Caco-2 (cell line): ENCODE data around the gene SLC46A2. TPM values are rescaled to one million over a fixed set of nuclear protein-coding genes. Genes with fewer than 3 reads are reported as not detected.

Experiments used
- BruUV-seq: library from RNA; stranded (reverse); fragments of 400-500 nt; replicated peaks from 2 replicates; lab custom pipeline; 2021; lab: Mats Ljungman, UMichigan
- CTCF ChIA-PET: fragments of 300-600 bp; sonication (Branson Sonifier 250); formaldehyde crosslinking; loops from one replicate; lab custom pipeline; 2022; ENCODE audit warnings: antibody characterized with exemption; lab: Charles Lee
- POLR2A ChIA-PET: fragments of 300-600 bp; sonication (Branson Sonifier 250); formaldehyde crosslinking; loops from one replicate; lab custom pipeline; 2022; ENCODE audit warnings: antibody characterized with exemption; lab: Charles Lee
- DNase-seq, 2 experiments: peaks; one replicate each; pipeline versions ENCODE4 v3.0.0 to v3.0.0-alpha.2; 2020 to 2022
- H3K27me3 ChIP-seq: replicated peaks from 2 replicates; pipeline ENCODE4 v1.6.0; 2011; ENCODE audit warnings: low read length; ENCODE audit not compliant: control insufficient read depth, insufficient read depth
- H3K36me3 ChIP-seq: 2 replicates; pipeline ENCODE4 v1.5.1; 2011; ENCODE audit warnings: low read length; ENCODE audit not compliant: control insufficient read depth, insufficient read depth
- H3K4me1 ChIP-seq: fragments of 250-450 bp; sonication (Bioruptor Pico); 2 replicates; pipeline ENCODE4 v1.5.1; 2020; ENCODE audit warnings: mild to moderate bottlenecking
- H3K4me3 ChIP-seq: 2 replicates; pipeline ENCODE4 v1.5.1; 2011; ENCODE audit warnings: low read depth, mild to moderate bottlenecking, control low read depth, low read length
- H3K9me3 ChIP-seq: fragments of 250-450 bp; sonication (Bioruptor Pico); 2 replicates; pipeline ENCODE4 v1.5.1; 2020; ENCODE audit warnings: mild to moderate bottlenecking, moderate library complexity
- H3K27ac Mint-ChIP-seq: one replicate; pipeline ENCODE4 v1.8.0; 2022; ENCODE audit warnings: mixed read lengths; ENCODE audit not compliant: unreplicated experiment
- H3K27me3 Mint-ChIP-seq: one replicate; pipeline ENCODE4 v1.8.0; 2022; ENCODE audit warnings: mixed read lengths; ENCODE audit not compliant: insufficient read depth, unreplicated experiment
- H3K36me3 Mint-ChIP-seq: one replicate; pipeline ENCODE4 v1.8.0; 2022; ENCODE audit warnings: mild to moderate bottlenecking, mixed read lengths; ENCODE audit not compliant: insufficient read depth, unreplicated experiment
- H3K4me1 Mint-ChIP-seq: one replicate; pipeline ENCODE4 v1.8.0; 2022; ENCODE audit warnings: low read depth, mixed read lengths; ENCODE audit not compliant: unreplicated experiment
- H3K4me3 Mint-ChIP-seq: one replicate; pipeline ENCODE4 v1.8.0; 2022; ENCODE audit warnings: mild to moderate bottlenecking, moderate library complexity, mixed read lengths; ENCODE audit not compliant: unreplicated experiment
- H3K9me3 Mint-ChIP-seq: one replicate; pipeline ENCODE4 v1.8.0; 2022; ENCODE audit warnings: mixed read lengths; ENCODE audit not compliant: unreplicated experiment
- CTCF ChIP-seq, 2 experiments: fragments of 200-600 bp in 1 of 2; IDR thresholded peaks; 1 replicate in 1 of 2; 2 replicates in 1 of 2; pipeline versions ENCODE4 v1.5.1 to v1.8.0; 2011 to 2022; ENCODE audit warnings: antibody characterized with exemption in 1 of 2, control low read depth in 1 of 2, inconsistent platforms in 1 of 2, low read depth in 1 of 2, low read length in 1 of 2, mild to moderate bottlenecking in 1 of 2, moderate library complexity in 1 of 2; ENCODE audit not compliant: insufficient read depth in 1 of 2, severe bottlenecking in 1 of 2, unreplicated experiment in 1 of 2
- intact Hi-C: fragments of 100-400 bp; cut with micrococcal nuclease; formaldehyde crosslinking; loops from one replicate; pipeline ENCODE4 v1.10.0; 2022; ENCODE audit not compliant: unreplicated experiment
- total RNA-seq: library from RNA; stranded (reverse); gene quantifications from 2 replicates; pipeline ENCODE4 v1.2.3, GENCODE V29; 2022

SLC46A2 gene
- total RNA-seq, 1 experiment from 2014 or later = not detected

DNA sequence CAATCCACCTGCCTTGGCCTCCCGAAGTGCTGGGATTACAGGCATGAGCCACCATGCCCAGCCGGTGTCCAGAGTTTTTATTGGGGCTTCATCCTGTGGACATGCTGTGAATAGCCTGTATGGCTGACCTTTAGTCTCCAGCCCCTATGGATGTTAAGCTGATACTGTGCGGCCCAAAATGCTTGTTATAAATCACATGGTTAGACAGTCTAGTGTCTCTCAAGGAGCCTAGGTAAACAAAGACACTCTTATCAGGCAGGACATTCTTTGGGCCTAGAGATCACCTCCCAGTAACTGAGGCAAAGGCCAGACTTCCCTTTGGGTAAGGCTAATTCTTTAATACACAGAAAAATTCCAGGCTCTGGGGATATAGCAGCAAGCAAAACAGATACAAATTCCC is 22.0 kb upstream of the SLC46A2 start:
- H3K4me3 Mint-ChIP-seq = no peak overlapping the region
- no peaks in the 10 kb centered on the region for H3K36me3 ChIP-seq
- no peaks in the 10 kb centered on the region for H3K27me3 Mint-ChIP-seq
- H3K27me3 ChIP-seq = no peaks in the 10 kb centered on the region
- no peak for DNase-seq
- H3K36me3 Mint-ChIP-seq = no peaks in the 10 kb centered on the region
- POLR2A ChIA-PET = no interaction called here
- BruUV-seq = no TSS peak
- peaks cover 19% of the 10 kb centered on the region for H3K4me1 ChIP-seq
- H3K9me3 Mint-ChIP-seq = peaks cover 35% of the 10 kb centered on the region
- no peak overlapping the region for H3K27ac Mint-ChIP-seq
- intact Hi-C loops = no loop called here
- peaks cover 8% of the 10 kb centered on the region for H3K9me3 ChIP-seq
- H3K4me3 ChIP-seq = no peak overlapping the region
- H3K4me1 Mint-ChIP-seq = peaks cover 15% of the 10 kb centered on the region
- TF ChIP-seq CTCF (IDR thresholded peaks at IDR 0.05; ENCODE audit: insufficient read depth in 1 of 2, low read depth in 1 of 2, low read length in 1 of 2, severe bottlenecking in 1 of 2, unreplicated experiment in 1 of 2) = no peak
- CTCF ChIA-PET = interaction anchor here (1.1 kb wide), 1 partner anchor 10 kb away, joined by 3 read pairs; no protein-coding TSS in a partner anchor

DNA sequence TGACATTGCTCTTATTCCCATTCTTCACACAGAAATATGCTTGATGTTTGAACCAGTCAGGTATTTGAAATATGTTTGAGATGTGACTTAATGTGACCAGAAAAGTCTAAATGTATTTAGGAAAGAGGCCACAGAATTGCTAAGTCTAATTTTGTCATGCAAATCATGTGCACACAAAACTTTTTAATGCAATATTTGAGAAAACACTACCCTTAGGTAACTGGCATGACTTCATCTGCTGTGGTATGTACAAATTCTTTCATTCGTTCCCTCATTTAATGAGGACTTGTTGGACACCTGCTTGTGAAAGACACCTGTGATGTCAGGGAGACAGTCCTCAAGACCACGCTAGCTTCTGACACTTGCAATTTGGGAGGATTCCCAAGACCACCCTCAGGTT is 21.1 kb upstream of the SLC46A2 start:
- H3K36me3 Mint-ChIP-seq = no peaks in the 10 kb centered on the region
- POLR2A ChIA-PET = no interaction called here
- intact Hi-C loops = no loop called here
- CTCF ChIA-PET = no interaction called here
- no peaks in the 10 kb centered on the region for H3K27me3 Mint-ChIP-seq
- peaks cover 8% of the 10 kb centered on the region for H3K9me3 ChIP-seq
- H3K4me1 Mint-ChIP-seq = peaks cover 6% of the 10 kb centered on the region
- H3K27ac Mint-ChIP-seq = no peak overlapping the region
- H3K4me1 ChIP-seq = peaks cover 10% of the 10 kb centered on the region
- BruUV-seq = no TSS peak
- DNase-seq = no peak
- no peak overlapping the region for H3K4me3 ChIP-seq
- no peaks in the 10 kb centered on the region for H3K36me3 ChIP-seq
- no peak overlapping the region for H3K4me3 Mint-ChIP-seq
- H3K27me3 ChIP-seq = no peaks in the 10 kb centered on the region
- TF ChIP-seq CTCF (IDR thresholded peaks at IDR 0.05; ENCODE audit: insufficient read depth in 1 of 2, low read depth in 1 of 2, low read length in 1 of 2, severe bottlenecking in 1 of 2, unreplicated experiment in 1 of 2) = no peak
- H3K9me3 Mint-ChIP-seq = peaks cover 30% of the 10 kb centered on the region

DNA sequence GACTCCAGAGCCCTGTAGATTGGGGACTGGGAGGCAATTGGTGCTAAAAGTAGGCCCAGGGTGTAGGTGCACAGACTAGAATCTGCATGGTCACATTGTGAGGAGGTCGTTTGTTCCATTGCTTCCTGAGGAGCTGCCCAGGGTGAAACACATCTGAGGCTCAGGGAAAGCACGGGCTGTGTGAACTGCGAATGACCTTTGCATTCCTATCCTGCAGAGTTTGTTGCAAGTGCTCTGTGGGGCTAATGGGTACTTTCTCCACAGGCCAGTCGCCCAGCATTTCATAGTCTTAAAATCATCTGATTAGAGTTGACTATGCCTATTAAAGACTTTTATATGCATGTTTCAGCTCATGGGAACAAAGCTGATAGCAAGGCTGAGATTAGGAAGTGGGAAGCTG is 14.4 kb upstream of the SLC46A2 start:
- BruUV-seq = no TSS peak
- DNase-seq = no peak
- POLR2A ChIA-PET = no interaction called here
- Mint-ChIP-seq H3K4me1 (peaks cover 7% of the 10 kb centered on the region), H3K9me3 (peaks cover 9% of the 10 kb centered on the region), H3K27ac (no peak overlapping the region), H3K36me3 (peaks cover 5% of the 10 kb centered on the region), H3K4me3 (no peak overlapping the region), H3K27me3 (no peaks in the 10 kb centered on the region)
- intact Hi-C loops = no loop called here
- Histone ChIP-seq H3K4me1 (no peaks in the 10 kb centered on the region), H3K4me3 (no peak overlapping the region), H3K36me3 (no peaks in the 10 kb centered on the region), H3K27me3 (no peaks in the 10 kb centered on the region), H3K9me3 (no peaks in the 10 kb centered on the region)
- no peak for TF ChIP-seq CTCF (IDR thresholded peaks at IDR 0.05; ENCODE audit: insufficient read depth in 1 of 2, low read depth in 1 of 2, low read length in 1 of 2, severe bottlenecking in 1 of 2, unreplicated experiment in 1 of 2)
- CTCF ChIA-PET = no interaction called here
